Panc1 (cell line): ENCODE data around the gene C1orf226. TPM values are rescaled to one million over a fixed set of nuclear protein-coding genes. Genes with fewer than 3 reads are reported as not detected.

ENCODE experiments used
- ATAC-seq: fragments of 200-7000 bp; cut with Tn5 transposase; 2 replicates; pipeline ENCODE4 v1.9.1; 2020; ENCODE audit warnings: mild to moderate bottlenecking, moderate library complexity
- BruUV-seq: library from RNA; stranded (reverse); fragments of 400-500 nt; replicated peaks from 2 replicates; lab custom pipeline; 2021; lab: Mats Ljungman, UMichigan
- CTCF ChIA-PET: fragments of 300-600 bp; sonication (Branson Sonifier 250); formaldehyde crosslinking; loops from one replicate; lab custom pipeline; 2022; ENCODE audit warnings: antibody characterized with exemption; lab: Charles Lee
- POLR2A ChIA-PET: fragments of 300-600 bp; sonication (Branson Sonifier 250); formaldehyde crosslinking; loops from one replicate; lab custom pipeline; 2022; ENCODE audit warnings: antibody characterized with exemption; lab: Charles Lee
- DNase-seq: peaks from one replicate; pipeline ENCODE4 v3.0.0-alpha.2; 2010; ENCODE audit warnings: low read depth, low spot score
- H3K27ac ChIP-seq: 2 replicates; pipeline ENCODE4 v1.5.1; 2011; ENCODE audit warnings: mild to moderate bottlenecking, low read length, inconsistent platforms
- H3K27me3 ChIP-seq: fragments of 200-500 bp; sonication (Bioruptor generic); 2 replicates; pipeline ENCODE4 v1.6.0; 2014; ENCODE audit warnings: low read length, inconsistent platforms; ENCODE audit not compliant: control insufficient read depth, insufficient read depth
- H3K36me3 ChIP-seq: fragments of 200-500 bp; sonication (Bioruptor generic); 2 replicates; pipeline ENCODE4 v1.5.1; 2014; ENCODE audit warnings: inconsistent platforms, mild to moderate bottlenecking, low read length, moderate library complexity; ENCODE audit not compliant: control insufficient read depth, insufficient read depth
- H3K4me1 ChIP-seq: 2 replicates; pipeline ENCODE4 v1.5.1; 2011; ENCODE audit warnings: inconsistent platforms, mild to moderate bottlenecking, low read length, moderate library complexity; ENCODE audit not compliant: control insufficient read depth, insufficient read depth
- H3K4me3 ChIP-seq, 2 experiments: 2 replicates each; pipeline ENCODE4 v1.5.1; 2011 to 2012; ENCODE audit warnings: low read depth in 2 of 2, low read length in 2 of 2, mild to moderate bottlenecking in 2 of 2, inconsistent platforms in 1 of 2, moderate library complexity in 1 of 2
- H3K9me3 ChIP-seq: fragments of 200-500 bp; sonication (Bioruptor generic); 2 replicates; pipeline ENCODE4 v1.5.1; 2014; ENCODE audit warnings: low read depth, mild to moderate bottlenecking, inconsistent platforms, low read length, moderate library complexity; ENCODE audit not compliant: control insufficient read depth, insufficient read depth
- POLR2AphosphoS5 ChIP-seq: IDR thresholded peaks from 2 replicates; pipeline ENCODE4 v1.6.1; 2012; ENCODE audit warnings: mild to moderate bottlenecking, low read depth, low read length, moderate library complexity
- REST ChIP-seq, 2 experiments: IDR thresholded peaks; 2 replicates each; pipeline ENCODE4 v1.6.1; 2011 to 2012; ENCODE audit warnings: low read depth in 2 of 2, control low read depth in 1 of 2, low read length in 1 of 2, mild to moderate bottlenecking in 1 of 2, moderate library complexity in 1 of 2; ENCODE audit not compliant: insufficient read depth in 1 of 2
- SIN3A ChIP-seq: IDR thresholded peaks from 2 replicates; pipeline ENCODE4 v1.6.1; 2012; ENCODE audit warnings: low read depth, mild to moderate bottlenecking, low read length, moderate library complexity, borderline replicate concordance; ENCODE audit not compliant: insufficient read depth
- TCF7L2 ChIP-seq: IDR thresholded peaks from 2 replicates; pipeline ENCODE4 v1.6.1; 2011; ENCODE audit warnings: mild to moderate bottlenecking, low read depth, low read length, inconsistent platforms
- in situ Hi-C: cut with HindIII; loops from 2 replicates; pipeline ENCODE4 v1.10.0; 2016; ENCODE audit warnings: low sequenced_read_pairs, low pct_unique_long_range_greater_than_20kb
- intact Hi-C: fragments of 100-400 bp; cut with micrococcal nuclease; formaldehyde crosslinking; loops from one replicate; pipeline ENCODE4 v1.10.0; 2022; ENCODE audit not compliant: unreplicated experiment
- total RNA-seq: library from RNA; stranded (reverse); gene quantifications from one replicate; pipeline ENCODE4 v1.2.1, GENCODE V29; 2021; ENCODE audit not compliant: unreplicated experiment
- TF ChIP-seq, protein P1 (sequence below): fragments of 450-650 bp; IDR thresholded peaks from 2 replicates; pipeline ENCODE4 v1.5.1; 2017; ENCODE audit warnings: mild to moderate bottlenecking

The C1orf226 gene
- total RNA-seq, 1 experiment from 2014 or later = 38.4 TPM

GRCh38 chr1:162376691-162377090, 4.8 kb upstream of the C1orf226 start, which contains the start of gene SPATA46:
TSS of gene SPATA46 (minus strand) at chr1:162376854. CDS start at chr1:162376790, 64 bp downstream.
- DNase-seq (no peak), ATAC-seq (no peak)
- BruUV-seq = no TSS peak
- CTCF ChIA-PET = no interaction called here
- in situ Hi-C loops (no loop called here), intact Hi-C loops (no loop called here)
- Histone ChIP-seq H3K4me3 (no peak within 1 kb of the TSS), H3K4me1 (no peaks in the 10 kb centered on the region), H3K27me3 (no peaks in the 10 kb centered on the region), H3K27ac (no peak within 1 kb of the TSS), H3K36me3 (no peaks in the 10 kb centered on the region), H3K9me3 (no peaks in the 10 kb centered on the region)
- POLR2A ChIA-PET = no interaction called here
- TF ChIP-seq TCF7L2 (no peak), POLR2AphosphoS5 (no peak), REST (IDR thresholded peaks at IDR 0.05; ENCODE audit: insufficient read depth in 1 of 2, low read depth in 2 of 2, low read length in 1 of 2) (no peak), SIN3A (no peak)
- TF ChIP-seq, protein P1, sequence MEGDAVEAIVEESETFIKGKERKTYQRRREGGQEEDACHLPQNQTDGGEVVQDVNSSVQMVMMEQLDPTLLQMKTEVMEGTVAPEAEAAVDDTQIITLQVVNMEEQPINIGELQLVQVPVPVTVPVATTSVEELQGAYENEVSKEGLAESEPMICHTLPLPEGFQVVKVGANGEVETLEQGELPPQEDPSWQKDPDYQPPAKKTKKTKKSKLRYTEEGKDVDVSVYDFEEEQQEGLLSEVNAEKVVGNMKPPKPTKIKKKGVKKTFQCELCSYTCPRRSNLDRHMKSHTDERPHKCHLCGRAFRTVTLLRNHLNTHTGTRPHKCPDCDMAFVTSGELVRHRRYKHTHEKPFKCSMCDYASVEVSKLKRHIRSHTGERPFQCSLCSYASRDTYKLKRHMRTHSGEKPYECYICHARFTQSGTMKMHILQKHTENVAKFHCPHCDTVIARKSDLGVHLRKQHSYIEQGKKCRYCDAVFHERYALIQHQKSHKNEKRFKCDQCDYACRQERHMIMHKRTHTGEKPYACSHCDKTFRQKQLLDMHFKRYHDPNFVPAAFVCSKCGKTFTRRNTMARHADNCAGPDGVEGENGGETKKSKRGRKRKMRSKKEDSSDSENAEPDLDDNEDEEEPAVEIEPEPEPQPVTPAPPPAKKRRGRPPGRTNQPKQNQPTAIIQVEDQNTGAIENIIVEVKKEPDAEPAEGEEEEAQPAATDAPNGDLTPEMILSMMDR = no peak

- POLR2A ChIA-PET = interaction anchor here (0.6 kb wide), 1 partner anchor 330 kb away, joined by 4 read pairs; no protein-coding TSS in a partner anchor
- intact Hi-C loops = no loop called here
- no peak for TF ChIP-seq TCF7L2
- no peak for TF ChIP-seq POLR2AphosphoS5
- TF ChIP-seq REST (IDR thresholded peaks at IDR 0.05; ENCODE audit: insufficient read depth in 1 of 2, low read depth in 2 of 2, low read length in 1 of 2) = no peak
- TF ChIP-seq SIN3A = no peak
- TF ChIP-seq, protein P1 = no peak
- Histone ChIP-seq H3K4me3 (no peak overlapping the region), H3K36me3 (no peaks in the 10 kb centered on the region), H3K9me3 (no peaks in the 10 kb centered on the region), H3K4me1 (no peaks in the 10 kb centered on the region), H3K27me3 (no peaks in the 10 kb centered on the region), H3K27ac (no peak overlapping the region)
- in situ Hi-C loops = no loop called here
- ATAC-seq (no peak), DNase-seq (no peak)
- CTCF ChIA-PET = interaction anchor here (0.5 kb wide), 1 partner anchor 343 kb away, joined by 3 read pairs; no protein-coding TSS in a partner anchor
- TSS peak; percentile 9 for BruUV-seq
These were observed 1.3 kb upstream of the C1orf226 start for GRCh38 chr1:162380061-162380846.
